PC-9 (cell line): ENCODE data around the gene BAIAP2. TPM values are rescaled to one million over a fixed set of nuclear protein-coding genes. Genes with fewer than 3 reads are reported as not detected.

Experiments used
- BruUV-seq: library from RNA; stranded (reverse); fragments of 400-500 nt; replicated peaks from 2 replicates; lab custom pipeline; 2021; lab: Mats Ljungman, UMichigan
- CTCF ChIA-PET: fragments of 300-600 bp; sonication (Branson Sonifier 250); formaldehyde crosslinking; loops from one replicate; lab custom pipeline; 2022; ENCODE audit warnings: antibody characterized with exemption; lab: Charles Lee
- POLR2A ChIA-PET: fragments of 300-600 bp; sonication (Branson Sonifier 250); formaldehyde crosslinking; loops from one replicate; lab custom pipeline; 2022; ENCODE audit warnings: antibody characterized with exemption; ENCODE audit not compliant: unreplicated experiment; lab: Charles Lee
- DNase-seq, 2 experiments: peaks; one replicate each; pipeline versions ENCODE4 v3.0.0 to v3.0.0-alpha.2; 2015 to 2022; ENCODE audit warnings: mixed read lengths in 1 of 2
- H2AFZ ChIP-seq: fragments of 200-600 bp; sonication (generic); 2 replicates; pipeline ENCODE4 v1.8.1; 2017; ENCODE audit warnings: antibody characterized with exemption
- H3F3A ChIP-seq: fragments of 200-600 bp; sonication (generic); 2 replicates; pipeline ENCODE4 v1.8.1; 2017; ENCODE audit warnings: antibody characterized with exemption, mild to moderate bottlenecking, low read depth; ENCODE audit not compliant: insufficient read depth
- H3K27ac ChIP-seq: fragments of 200-600 bp; sonication (generic); 2 replicates; pipeline ENCODE4 v1.6.1; 2016; ENCODE audit warnings: mixed run types
- H3K27me3 ChIP-seq: fragments of 200-600 bp; sonication (generic); 2 replicates; pipeline ENCODE4 v1.6.1; 2016; ENCODE audit warnings: low read depth, mixed run types; ENCODE audit not compliant: insufficient read depth
- H3K36me3 ChIP-seq: fragments of 200-600 bp; sonication (generic); 2 replicates; pipeline ENCODE4 v1.6.1; 2016; ENCODE audit warnings: low read depth, mixed run types
- H3K4me1 ChIP-seq: fragments of 200-600 bp; sonication (generic); replicated peaks from 2 replicates; pipeline ENCODE4 v1.6.1; 2016; ENCODE audit warnings: mixed run types; ENCODE audit not compliant: insufficient read depth
- H3K4me2 ChIP-seq: fragments of 200-600 bp; sonication (generic); 2 replicates; pipeline ENCODE4 v1.6.1; 2017; ENCODE audit warnings: mixed run types
- H3K4me3 ChIP-seq: fragments of 200-600 bp; sonication (generic); 2 replicates; pipeline ENCODE4 v1.6.1; 2016; ENCODE audit warnings: mixed run types
- H3K79me2 ChIP-seq: fragments of 200-600 bp; sonication (generic); 2 replicates; pipeline ENCODE4 v1.6.1; 2017; ENCODE audit warnings: low read depth, mixed run types
- H3K9me2 ChIP-seq: fragments of 200-600 bp; sonication (generic); 2 replicates; pipeline ENCODE4 v1.8.1; 2017; ENCODE audit warnings: mild to moderate bottlenecking; ENCODE audit not compliant: insufficient read depth
- H3K9me3 ChIP-seq: fragments of 200-600 bp; sonication (generic); 2 replicates; pipeline ENCODE4 v1.8.1; 2016; ENCODE audit warnings: low read depth; ENCODE audit not compliant: insufficient read depth
- H4K20me1 ChIP-seq: fragments of 200-600 bp; sonication (generic); 2 replicates; pipeline ENCODE4 v1.8.1; 2017; ENCODE audit not compliant: insufficient read depth
- EZH2 ChIP-seq: fragments of 200-600 bp; sonication (generic); IDR thresholded peaks from 2 replicates; pipeline ENCODE4 v1.8.0; 2017; ENCODE audit warnings: antibody characterized with exemption, low read depth
- intact Hi-C: fragments of 100-400 bp; cut with micrococcal nuclease; formaldehyde crosslinking; loops from one replicate; pipeline ENCODE4 v1.10.0; 2022; ENCODE audit not compliant: unreplicated experiment
- total RNA-seq: library from RNA; stranded (reverse); gene quantifications from 2 replicates; pipeline ENCODE4 v1.2.3, GENCODE V29; 2021
- TF ChIP-seq, protein P1 (sequence below): fragments of 200-600 bp; sonication (generic); conservative IDR thresholded peaks from 2 replicates; pipeline ENCODE4 v1.6.1; 2017; ENCODE audit warnings: mixed run types, antibody characterized with exemption, mild to moderate bottlenecking, moderate library complexity

Gene BAIAP2
- total RNA-seq, 1 experiment from 2014 or later, result 125 TPM

GRCh38 chr17:81060416-81060815 is 25.5 kb downstream of the BAIAP2 start:
- no peaks in the 10 kb centered on the region for H3K9me3 ChIP-seq
- ChIA-PET CTCF (no interaction called here), POLR2A (no interaction called here)
- H3K4me2 ChIP-seq, result no peak overlapping the region
- no peak overlapping the region for H3K4me3 ChIP-seq
- peaks cover under 1% of the 10 kb centered on the region; the same call in 1 of the 2 replicates for H4K20me1 ChIP-seq
- H3K36me3 ChIP-seq, result no peaks in the 10 kb centered on the region
- H3K9me2 ChIP-seq, result no peaks in the 10 kb centered on the region
- DNase-seq, result no peak
- intact Hi-C loops, result no loop called here
- no peak overlapping the region for H2AFZ ChIP-seq
- TF ChIP-seq, protein P1, sequence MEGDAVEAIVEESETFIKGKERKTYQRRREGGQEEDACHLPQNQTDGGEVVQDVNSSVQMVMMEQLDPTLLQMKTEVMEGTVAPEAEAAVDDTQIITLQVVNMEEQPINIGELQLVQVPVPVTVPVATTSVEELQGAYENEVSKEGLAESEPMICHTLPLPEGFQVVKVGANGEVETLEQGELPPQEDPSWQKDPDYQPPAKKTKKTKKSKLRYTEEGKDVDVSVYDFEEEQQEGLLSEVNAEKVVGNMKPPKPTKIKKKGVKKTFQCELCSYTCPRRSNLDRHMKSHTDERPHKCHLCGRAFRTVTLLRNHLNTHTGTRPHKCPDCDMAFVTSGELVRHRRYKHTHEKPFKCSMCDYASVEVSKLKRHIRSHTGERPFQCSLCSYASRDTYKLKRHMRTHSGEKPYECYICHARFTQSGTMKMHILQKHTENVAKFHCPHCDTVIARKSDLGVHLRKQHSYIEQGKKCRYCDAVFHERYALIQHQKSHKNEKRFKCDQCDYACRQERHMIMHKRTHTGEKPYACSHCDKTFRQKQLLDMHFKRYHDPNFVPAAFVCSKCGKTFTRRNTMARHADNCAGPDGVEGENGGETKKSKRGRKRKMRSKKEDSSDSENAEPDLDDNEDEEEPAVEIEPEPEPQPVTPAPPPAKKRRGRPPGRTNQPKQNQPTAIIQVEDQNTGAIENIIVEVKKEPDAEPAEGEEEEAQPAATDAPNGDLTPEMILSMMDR, result no peak
- TF ChIP-seq EZH2, result no peak
- H3K79me2 ChIP-seq, result no peaks in the 10 kb centered on the region
- no TSS peak for BruUV-seq
- peaks cover 5% of the 10 kb centered on the region; the same call in 1 of the 2 replicates for H3F3A ChIP-seq
- no peak overlapping the region for H3K27ac ChIP-seq
- no peaks in the 10 kb centered on the region for H3K27me3 ChIP-seq
- peaks cover 15% of the 10 kb centered on the region for H3K4me1 ChIP-seq

DNA sequence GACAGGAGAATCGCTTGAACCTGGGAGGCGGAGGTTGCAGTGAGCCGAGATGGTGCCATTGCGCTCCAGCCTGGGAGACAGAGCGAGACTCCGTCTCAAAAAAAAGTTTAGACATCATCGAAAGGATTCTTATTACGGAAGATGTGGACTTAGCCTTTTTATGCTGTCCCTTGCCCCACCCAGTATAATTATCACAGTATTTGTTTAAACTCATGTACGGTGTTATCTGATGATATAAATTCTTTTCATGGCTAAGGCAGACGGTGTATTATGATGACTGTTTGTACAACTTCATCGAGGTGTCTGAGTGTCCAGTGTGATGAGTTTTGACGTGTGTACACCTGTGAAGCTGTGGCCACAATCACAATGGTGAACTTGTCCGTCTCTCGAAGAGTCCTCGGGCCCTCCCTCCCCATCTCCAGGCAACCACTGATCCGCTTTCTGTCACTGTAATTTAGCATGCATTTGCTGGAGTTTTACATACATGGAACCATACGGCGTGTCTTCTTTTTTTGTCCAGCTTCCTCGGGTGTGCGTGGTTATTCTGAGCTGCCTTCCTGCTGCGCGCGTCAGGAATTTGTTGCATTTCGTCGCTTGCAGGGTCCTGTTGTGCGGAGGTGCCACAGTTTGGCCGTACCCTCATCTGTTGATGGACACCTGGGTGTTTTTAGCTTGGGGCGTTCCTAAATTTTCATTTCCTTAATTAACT is 26.2 kb downstream of the BAIAP2 start:
- no peaks in the 10 kb centered on the region for H3K27me3 ChIP-seq
- H2AFZ ChIP-seq, result no peak overlapping the region
- no peaks in the 10 kb centered on the region for H3K79me2 ChIP-seq
- TF ChIP-seq, protein P1, result no peak
- TF ChIP-seq EZH2, result no peak
- ChIA-PET CTCF (no interaction called here), POLR2A (no interaction called here)
- H3K9me2 ChIP-seq, result no peaks in the 10 kb centered on the region
- no peak overlapping the region for H3K4me2 ChIP-seq
- no peaks in the 10 kb centered on the region for H3K36me3 ChIP-seq
- no TSS peak for BruUV-seq
- intact Hi-C loops, result no loop called here
- no peak overlapping the region for H3K27ac ChIP-seq
- peaks cover 5% of the 10 kb centered on the region; the same call in 1 of the 2 replicates for H3F3A ChIP-seq
- DNase-seq, result no peak
- H4K20me1 ChIP-seq, result peaks cover 7% of the 10 kb centered on the region; the same call in 1 of the 2 replicates
- peaks cover 15% of the 10 kb centered on the region for H3K4me1 ChIP-seq
- H3K4me3 ChIP-seq, result no peak overlapping the region
- no peaks in the 10 kb centered on the region for H3K9me3 ChIP-seq

GRCh38 chr17:81062014-81062780 is 27.2 kb downstream of the BAIAP2 start:
- Histone ChIP-seq H3F3A (peaks cover 5% of the 10 kb centered on the region; the same call in 1 of the 2 replicates), H3K36me3 (no peaks in the 10 kb centered on the region), H3K9me3 (no peaks in the 10 kb centered on the region), H3K4me2 (no peak overlapping the region), H3K27ac (no peak overlapping the region), H3K4me1 (peaks cover 8% of the 10 kb centered on the region), H3K4me3 (no peak overlapping the region), H2AFZ (no peak overlapping the region), H4K20me1 (peaks cover 7% of the 10 kb centered on the region; the same call in 1 of the 2 replicates), H3K27me3 (no peaks in the 10 kb centered on the region), H3K9me2 (no peaks in the 10 kb centered on the region), H3K79me2 (no peaks in the 10 kb centered on the region)
- no peak for TF ChIP-seq EZH2
- TF ChIP-seq, protein P1, result no peak
- POLR2A ChIA-PET, result no interaction called here
- no peak for DNase-seq
- intact Hi-C loops, result no loop called here
- BruUV-seq, result no TSS peak
- CTCF ChIA-PET, result interaction anchor here (0.7 kb wide), 1 partner anchor 58 kb away, joined by 4 read pairs; no protein-coding TSS in a partner anchor
